Mesenchymal stem cell (in vitro differentiated cells and primary cell): ENCODE measurements around the gene ACOX2.

ENCODE experiments used
- DNase-seq: peaks from one replicate; pipeline ENCODE4 v3.0.0-alpha.2; 2013
- H2AFZ ChIP-seq: one replicate; pipeline ENCODE4 v1.6.1; 2013; ENCODE audit warnings: low read depth, mild to moderate bottlenecking, control low read depth, inconsistent platforms, low read length, moderate library complexity
- H2AK5ac ChIP-seq: 2 replicates; pipeline ENCODE4 v1.6.1; 2013; ENCODE audit warnings: low read length, moderate library complexity, mild to moderate bottlenecking, inconsistent platforms; ENCODE audit not compliant: severe bottlenecking
- H2BK120ac ChIP-seq: one replicate; pipeline ENCODE4 v1.6.1; 2013; ENCODE audit warnings: low read depth, mild to moderate bottlenecking, inconsistent platforms, low read length, moderate library complexity
- H2BK12ac ChIP-seq, 2 experiments: one replicate each; pipeline ENCODE4 v1.6.1; 2013; ENCODE audit warnings: inconsistent platforms in 2 of 2, low read length in 2 of 2, mild to moderate bottlenecking in 2 of 2, moderate library complexity in 2 of 2, control low read depth in 1 of 2
- H2BK15ac ChIP-seq: one replicate; pipeline ENCODE4 v1.6.1; 2013; ENCODE audit warnings: mild to moderate bottlenecking, low read depth, inconsistent platforms; ENCODE audit not compliant: poor library complexity, severe bottlenecking
- H2BK5ac ChIP-seq: 2 replicates; pipeline ENCODE4 v1.6.1; 2013; ENCODE audit warnings: low read depth, mild to moderate bottlenecking, low read length, control low read depth, inconsistent platforms; ENCODE audit not compliant: poor library complexity, severe bottlenecking
- H3K14ac ChIP-seq, 2 experiments: one replicate each; pipeline ENCODE4 v1.6.1; 2013; ENCODE audit warnings: inconsistent platforms in 2 of 2, low read length in 2 of 2, control low read depth in 1 of 2, mild to moderate bottlenecking in 1 of 2, moderate library complexity in 1 of 2
- H3K18ac ChIP-seq, 2 experiments: one replicate each; pipeline ENCODE4 v1.6.1; 2013; ENCODE audit warnings: inconsistent platforms in 2 of 2, low read length in 2 of 2, control low read depth in 1 of 2, low read depth in 1 of 2, mild to moderate bottlenecking in 1 of 2
- H3K23ac ChIP-seq, 2 experiments: one replicate each; pipeline ENCODE4 v1.6.1; 2013; ENCODE audit warnings: inconsistent platforms in 2 of 2, low read length in 2 of 2, mild to moderate bottlenecking in 2 of 2, moderate library complexity in 2 of 2, control low read depth in 1 of 2
- H3K27ac ChIP-seq: 2 replicates; pipeline ENCODE4 v1.5.1; 2013; ENCODE audit warnings: mild to moderate bottlenecking, moderate library complexity, low read length, control low read depth, inconsistent platforms; ENCODE audit not compliant: poor library complexity, severe bottlenecking
- H3K27me3 ChIP-seq, 2 experiments: 2 replicates each; pipeline versions ENCODE4 v1.6.1 to v1.7.0; 2013; ENCODE audit warnings: low read length in 2 of 2, mild to moderate bottlenecking in 2 of 2, moderate library complexity in 2 of 2, control low read depth in 1 of 2, inconsistent platforms in 1 of 2; ENCODE audit not compliant: control insufficient read depth in 1 of 2, insufficient read depth in 1 of 2
- H3K36me3 ChIP-seq, 2 experiments: 2 replicates each; pipeline versions ENCODE4 v1.6.1 to v1.7.0; 2013; ENCODE audit warnings: low read length in 2 of 2, control low read depth in 1 of 2, inconsistent platforms in 1 of 2, low read depth in 1 of 2, mild to moderate bottlenecking in 1 of 2; ENCODE audit not compliant: insufficient read depth in 2 of 2, control insufficient read depth in 1 of 2
- H3K4ac ChIP-seq, 2 experiments: one replicate each; pipeline ENCODE4 v1.6.1; 2013; ENCODE audit warnings: inconsistent platforms in 2 of 2, low read length in 2 of 2, mild to moderate bottlenecking in 2 of 2, moderate library complexity in 2 of 2, control low read depth in 1 of 2, low read depth in 1 of 2
- H3K4me1 ChIP-seq: 2 replicates; pipeline ENCODE4 v1.6.1; 2013; ENCODE audit warnings: low read depth, low read length, control low read depth; ENCODE audit not compliant: control insufficient read depth, insufficient read depth
- H3K4me2 ChIP-seq: 2 replicates; pipeline ENCODE4 v1.6.1; 2013; ENCODE audit warnings: low read length, mild to moderate bottlenecking, inconsistent platforms; ENCODE audit not compliant: poor library complexity, severe bottlenecking
- H3K4me3 ChIP-seq, 2 experiments: 2 replicates each; pipeline versions ENCODE4 v1.5.1 to v1.7.0; 2013; ENCODE audit warnings: low read length in 2 of 2, mild to moderate bottlenecking in 2 of 2, control low read depth in 1 of 2, low read depth in 1 of 2; ENCODE audit not compliant: insufficient read depth in 1 of 2
- H3K79me1 ChIP-seq: replicated peaks from 2 replicates; pipeline ENCODE4 v1.6.1; 2013; ENCODE audit warnings: mild to moderate bottlenecking, control low read depth, low read length, inconsistent platforms; ENCODE audit not compliant: poor library complexity, severe bottlenecking
- H3K9ac ChIP-seq: 2 replicates; pipeline ENCODE4 v1.7.0; 2013; ENCODE audit warnings: mild to moderate bottlenecking, low read length, moderate library complexity
- H3K9me3 ChIP-seq: 2 replicates; pipeline ENCODE4 v1.7.0; 2013; ENCODE audit warnings: mild to moderate bottlenecking, low read length; ENCODE audit not compliant: control insufficient read depth
- H4K8ac ChIP-seq: one replicate; pipeline ENCODE4 v1.6.1; 2013; ENCODE audit warnings: inconsistent platforms, mild to moderate bottlenecking, low read length, moderate library complexity
- H4K91ac ChIP-seq: one replicate; pipeline ENCODE4 v1.6.1; 2013; ENCODE audit warnings: mild to moderate bottlenecking, low read length, inconsistent platforms
- WGBS: methylation state at CpG from one replicate; pipeline ENCODE4 v1.1.7; 2013; ENCODE audit warnings: mixed read lengths; 5-methylcytosine and 5-hydroxymethylcytosine counted together

ACOX2 gene

DNA sequence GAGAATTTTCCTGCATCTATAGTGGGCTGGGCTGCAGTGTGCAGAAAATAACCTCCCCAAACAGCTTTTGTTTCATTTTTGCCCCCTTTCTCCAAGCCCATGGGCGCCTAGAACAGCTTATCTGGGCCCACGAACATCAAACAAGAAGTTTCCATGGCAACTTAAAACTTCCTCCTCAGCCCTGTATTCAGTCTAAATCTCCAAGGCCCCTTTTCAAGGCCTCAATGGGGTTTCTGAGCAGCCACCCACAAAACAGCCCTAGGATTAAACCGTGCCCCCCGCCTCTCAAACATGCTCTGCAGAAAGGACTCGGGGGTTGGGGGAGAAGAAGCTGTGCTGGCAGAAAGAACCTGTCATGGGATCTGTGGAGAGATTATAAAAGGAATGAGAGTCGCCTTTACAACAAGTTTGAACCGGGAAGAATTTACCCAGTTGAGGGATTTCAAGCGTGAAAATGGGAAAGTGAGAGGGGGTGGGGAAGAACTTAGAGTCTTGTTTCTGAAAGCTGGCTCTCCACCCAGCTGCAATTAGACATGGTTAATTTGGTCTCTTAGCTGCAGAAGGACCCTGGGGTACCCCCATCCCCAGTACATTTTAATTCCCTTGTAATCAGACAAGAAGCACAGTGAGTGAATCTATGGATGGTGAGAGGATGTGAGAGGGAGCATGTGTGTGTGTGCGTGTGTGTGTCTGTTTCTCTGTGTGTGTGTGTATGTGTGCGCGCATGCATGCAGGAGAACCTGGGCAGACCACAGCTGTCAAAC, 44.5 kb upstream of the ACOX2 start:
- 46% methylated on average over 10 of the region's 11 CpGs for WGBS
- no peak overlapping the region for H4K91ac ChIP-seq

DNA sequence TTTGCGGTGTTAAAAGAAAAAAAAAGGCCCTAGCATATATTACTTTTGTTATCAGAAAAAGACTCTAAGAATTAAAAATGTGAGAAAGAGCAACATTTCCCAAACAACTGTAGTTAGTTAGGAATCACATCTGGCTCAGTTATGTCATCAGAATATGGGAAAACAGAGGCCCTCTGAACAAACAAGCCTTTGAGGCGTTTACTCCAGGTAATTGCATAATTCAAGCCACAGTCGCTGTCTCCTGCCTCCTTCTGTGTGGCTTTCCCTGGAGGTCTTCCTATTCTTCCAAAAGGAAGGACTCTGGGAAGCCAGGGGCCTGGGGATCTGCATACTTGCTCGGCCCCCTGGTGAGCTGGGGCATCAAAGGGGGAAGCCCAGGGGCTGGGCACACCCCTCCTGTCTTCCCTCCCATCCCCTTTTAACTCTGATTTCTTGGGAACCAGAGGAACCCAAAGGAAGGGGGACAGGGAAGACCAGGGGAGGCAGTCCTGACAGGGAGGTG, 43.9 kb upstream of the ACOX2 start:
- Histone ChIP-seq H3K4me2 (no peak overlapping the region), H3K14ac (no peak overlapping the region), H3K4me1 (peaks cover 12% of the 10 kb centered on the region), H2AK5ac (no peak overlapping the region), H4K91ac (no peak overlapping the region), H3K18ac (no peak overlapping the region), H3K79me1 (no peaks in the 10 kb centered on the region), H3K4ac (no peak overlapping the region), H2BK5ac (no peak overlapping the region), H3K36me3 (no peaks in the 10 kb centered on the region), H3K27me3 (peaks cover 13 to 30% of the 10 kb centered on the region in 2 experiments), H2AFZ (no peak overlapping the region), H2BK12ac (no peak overlapping the region), H3K9ac (no peak overlapping the region), H3K4me3 (no peak overlapping the region), H3K23ac (no peak overlapping the region), H3K27ac (no peak overlapping the region), H2BK120ac (no peak overlapping the region), H3K9me3 (no peaks in the 10 kb centered on the region), H2BK15ac (no peak overlapping the region), H4K8ac (no peak overlapping the region)
- DNase-seq, result no peak
- WGBS, result 20% methylated on average over 3 of the region's 4 CpGs

More for the DNA sequence above, 44.5 kb upstream of the ACOX2 start:
- no peaks in the 10 kb centered on the region for H3K36me3 ChIP-seq
- no peak overlapping the region for H2BK15ac ChIP-seq
- no peak overlapping the region for H3K18ac ChIP-seq
- no peak overlapping the region for H3K4ac ChIP-seq
- no peaks in the 10 kb centered on the region for H3K79me1 ChIP-seq
- H3K27ac ChIP-seq, result no peak overlapping the region
- no peak overlapping the region for H2BK12ac ChIP-seq
- H3K27me3 ChIP-seq, result peaks cover 19 to 29% of the 10 kb centered on the region in 2 experiments
- H3K4me2 ChIP-seq, result no peak overlapping the region
- no peak for DNase-seq
- H3K14ac ChIP-seq, result no peak overlapping the region
- H2AFZ ChIP-seq, result no peak overlapping the region
- no peak overlapping the region for H3K4me3 ChIP-seq
- no peak overlapping the region for H3K9ac ChIP-seq
- peaks cover 12% of the 10 kb centered on the region for H3K4me1 ChIP-seq
- H2BK120ac ChIP-seq, result no peak overlapping the region
- no peak overlapping the region for H3K23ac ChIP-seq
- no peak overlapping the region for H2AK5ac ChIP-seq
- no peak overlapping the region for H4K8ac ChIP-seq
- H2BK5ac ChIP-seq, result no peak overlapping the region
- no peaks in the 10 kb centered on the region for H3K9me3 ChIP-seq

DNA sequence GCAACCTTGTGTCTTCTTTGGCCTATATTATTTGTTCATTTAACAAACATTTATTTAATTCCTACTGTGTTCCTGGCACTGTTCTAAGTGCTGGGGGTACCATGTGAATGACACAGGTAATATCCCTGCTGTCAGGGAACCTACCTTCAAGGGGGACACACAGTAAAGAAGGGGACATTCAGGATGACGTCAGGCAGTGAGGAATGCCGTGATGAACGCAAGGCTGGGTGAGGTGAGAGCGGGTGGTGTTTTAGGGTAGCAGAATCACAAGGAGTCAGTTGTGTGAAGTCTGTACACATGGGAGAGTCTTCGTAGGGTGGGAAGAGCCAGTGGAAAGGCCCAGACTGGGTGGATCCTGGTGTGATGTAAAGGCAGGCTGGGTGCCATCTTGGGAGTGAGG, 41.9 kb upstream of the ACOX2 start:
- Histone ChIP-seq H3K79me1 (no peaks in the 10 kb centered on the region), H2BK120ac (no peak overlapping the region), H3K4ac (no peak overlapping the region), H3K27me3 (peaks cover 12 to 22% of the 10 kb centered on the region in 2 experiments), H3K14ac (no peak overlapping the region), H3K4me1 (peaks cover 4% of the 10 kb centered on the region), H4K91ac (no peak overlapping the region), H3K4me2 (no peak overlapping the region), H3K27ac (no peak overlapping the region), H3K9ac (no peak overlapping the region), H2BK15ac (no peak overlapping the region), H2BK5ac (no peak overlapping the region), H2AK5ac (no peak overlapping the region), H3K9me3 (no peaks in the 10 kb centered on the region), H3K36me3 (no peaks in the 10 kb centered on the region), H3K4me3 (no peak overlapping the region), H3K18ac (no peak overlapping the region), H2BK12ac (no peak overlapping the region), H3K23ac (no peak overlapping the region), H2AFZ (no peak overlapping the region), H4K8ac (no peak overlapping the region)
- no peak for DNase-seq
- 86% methylated on average over 5 of the region's 5 CpGs for WGBS

DNA sequence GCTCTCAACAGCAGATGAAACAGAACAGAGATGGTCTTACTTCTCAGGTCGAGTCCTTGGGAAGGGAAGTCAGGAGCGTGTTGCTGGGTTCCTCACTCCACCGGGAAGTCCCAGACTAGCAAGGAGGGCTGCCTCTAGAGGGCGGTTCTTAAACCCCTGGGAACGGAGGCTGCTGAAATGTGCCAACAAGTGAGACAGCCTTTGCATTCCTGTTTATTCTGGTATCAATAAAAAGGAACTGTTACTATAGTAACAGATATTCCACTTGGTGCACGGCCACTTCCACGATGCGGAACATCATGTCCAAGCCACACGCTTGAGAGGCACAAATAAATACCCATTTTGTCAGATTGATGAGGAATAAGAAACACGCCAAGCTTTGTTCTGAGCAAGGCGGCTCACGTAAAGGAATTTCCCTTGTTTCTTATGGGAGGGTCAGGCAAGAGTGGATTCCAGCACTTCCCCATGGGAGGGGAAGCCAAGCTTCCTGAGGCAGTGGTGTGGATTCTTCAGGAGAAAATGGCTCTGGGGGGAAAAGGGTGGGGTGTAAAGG, 40.4 kb upstream of the ACOX2 start, which contains the start of gene FAM107A:
FAM107A (minus strand) TSS at position 123 of the 553 bp plus-strand sequence. CDS start 7,531 bp downstream, outside the sequence.
- no peak within 1 kb of the TSS for H3K4ac ChIP-seq
- H3K18ac ChIP-seq, result no peak within 1 kb of the TSS
- H3K4me1 ChIP-seq, result peaks cover 4% of the 10 kb centered on the region
- WGBS, result 50% methylated on average over 12 of the region's 12 CpGs
- H2BK15ac ChIP-seq, result no peak within 1 kb of the TSS
- no peak within 1 kb of the TSS for H3K23ac ChIP-seq
- no peak within 1 kb of the TSS for H3K14ac ChIP-seq
- no peak within 1 kb of the TSS for H2BK120ac ChIP-seq
- peak within 1 kb of the TSS; percentile 66 for H3K9ac ChIP-seq
- H3K27me3 ChIP-seq, result peaks cover 12 to 20% of the 10 kb centered on the region in 2 experiments
- no peak for DNase-seq
- H2BK5ac ChIP-seq, result no peak within 1 kb of the TSS
- no peaks in the 10 kb centered on the region for H3K79me1 ChIP-seq
- no peak within 1 kb of the TSS for H2AFZ ChIP-seq
- H4K91ac ChIP-seq, result no peak within 1 kb of the TSS
- H3K4me2 ChIP-seq, result no peak within 1 kb of the TSS
- no peaks in the 10 kb centered on the region for H3K9me3 ChIP-seq
- no peak within 1 kb of the TSS for H3K27ac ChIP-seq
- H3K4me3 ChIP-seq, result peak within 1 kb of the TSS in 1 of 2 experiments; percentile 48
- no peak within 1 kb of the TSS for H4K8ac ChIP-seq
- no peak within 1 kb of the TSS for H2AK5ac ChIP-seq
- no peaks in the 10 kb centered on the region for H3K36me3 ChIP-seq
- no peak within 1 kb of the TSS for H2BK12ac ChIP-seq
